ENCODE data around the gene GAS2L1. TPM values are rescaled to one million over a fixed set of nuclear protein-coding genes. Genes with fewer than 3 reads are reported as not detected.

Gene GAS2L1
- 5.7 TPM for total RNA-seq

GRCh38 chr22:29306175-29306834 lies at the start of gene GAS2L1:
TSS of gene GAS2L1 (plus strand) at chr22:29306650. CDS start at chr22:29308106, 1,456 bp downstream.
- DNase-seq, result peak; percentile 84

GRCh38 chr22:29257751-29258181 lies 48.7 kb upstream of the GAS2L1 start:
- no peak for DNase-seq

- DNase-seq, result no peak
Measured at GRCh38 chr22:29258407-29259252, 47.8 kb upstream of the GAS2L1 start.

- no peak for DNase-seq
Measured at GRCh38 chr22:29259253-29259899, 47.1 kb upstream of the GAS2L1 start.

- DNase-seq, result no peak
Measured at GRCh38 chr22:29260031-29260560, 46.4 kb upstream of the GAS2L1 start.

GRCh38 chr22:29260601-29261315 lies 45.7 kb upstream of the GAS2L1 start:
- no peak for DNase-seq

GRCh38 chr22:29263791-29264276 lies 42.6 kb upstream of the GAS2L1 start:
- DNase-seq, result no peak

GRCh38 chr22:29265305-29265704 lies 41.1 kb upstream of the GAS2L1 start:
- DNase-seq, result no peak

- DNase-seq, result no peak
Measured at GRCh38 chr22:29265929-29266328, 40.5 kb upstream of the GAS2L1 start.

GRCh38 chr22:29266564-29267461 lies 39.6 kb upstream of the GAS2L1 start:
- no peak for DNase-seq

- no peak for DNase-seq
Measured at GRCh38 chr22:29267462-29267857, 39.0 kb upstream of the GAS2L1 start.

- peak; percentile 94 for DNase-seq
Measured at GRCh38 chr22:29267858-29268510, 38.5 kb upstream of the GAS2L1 start, which contains the start of the genes EWSR1 and RHBDD3. TSS of gene EWSR1 (plus strand) at chr22:29268268. CDS start at chr22:29268337, 69 bp downstream. TSS of gene RHBDD3 (minus strand) at chr22:29267981. CDS start at chr22:29265626, 2,355 bp downstream.

- peak; percentile 42 for DNase-seq
Measured at GRCh38 chr22:29268511-29269229, 37.8 kb upstream of the GAS2L1 start.

GRCh38 chr22:29269230-29269604 lies 37.2 kb upstream of the GAS2L1 start:
- no peak for DNase-seq

- DNase-seq, result no peak
Measured at GRCh38 chr22:29269731-29270474, 36.5 kb upstream of the GAS2L1 start.

GRCh38 chr22:29270475-29271271 lies 35.8 kb upstream of the GAS2L1 start:
- DNase-seq, result no peak

- DNase-seq, result no peak
Measured at GRCh38 chr22:29272624-29273023, 33.8 kb upstream of the GAS2L1 start.

GRCh38 chr22:29275167-29275566 lies 31.3 kb upstream of the GAS2L1 start:
- DNase-seq, result no peak
